Stomach (tissue), 9 donors: ENCODE measurements around the gene SMCO2. TPM values are rescaled to one million over a fixed set of nuclear protein-coding genes. Genes with fewer than 3 reads are reported as not detected.

ENCODE experiments used
- DNase-seq, 2 donors: peaks; one replicate each; pipeline versions ENCODE4 v3.0.0 to v3.0.0-alpha.2; 2013 to 2019
- H3K27ac ChIP-seq, 5 donors: fragments of 200-600 bp in 4 of 5; sonication (generic) in 4 of 5; one replicate each; pipeline ENCODE4 v1.5.1; 2013 to 2019; ENCODE audit warnings: mild to moderate bottlenecking in 1 of 5, moderate library complexity in 1 of 5
- H3K27me3 ChIP-seq, 3 donors: fragments of 200-600 bp; sonication (generic); one replicate each; pipeline ENCODE4 v1.5.1; 2017 to 2019; ENCODE audit warnings: mixed run types in 1 of 3
- H3K36me3 ChIP-seq, 4 donors: fragments of 200-600 bp; sonication (generic); 1 replicate in 3 of 4; 2 replicates in 1 of 4; pipeline ENCODE4 v1.5.1; 2016 to 2019
- H3K4me1 ChIP-seq, 4 donors: fragments of 200-600 bp; sonication (generic); one replicate each; pipeline ENCODE4 v1.5.1; 2016 to 2019
- H3K4me3 ChIP-seq, 4 donors: fragments of 200-600 bp; sonication (generic) in 3 of 4; one replicate each; pipeline ENCODE4 v1.5.1; 2016 to 2019; ENCODE audit warnings: mild to moderate bottlenecking in 1 of 4
- H3K9me3 ChIP-seq, 4 donors: fragments of 200-600 bp; sonication (generic); one replicate each; pipeline ENCODE4 v1.5.1; 2016 to 2019
- CTCF ChIP-seq, 7 experiments: fragments of 450-650 bp in 4 of 7; fragments of 200-600 bp in 3 of 7; sonication (generic) in 3 of 7; IDR thresholded peaks; one replicate each; pipeline ENCODE4 v1.5.1; 2016 to 2019; ENCODE audit warnings: antibody characterized with exemption in 7 of 7, control low read depth in 2 of 7, mild to moderate bottlenecking in 1 of 7
- EP300 ChIP-seq: sonication (generic); formaldehyde crosslinking; IDR thresholded peaks from one replicate; pipeline ENCODE4 v1.6.1; 2017; ENCODE audit warnings: antibody characterized with exemption
- POLR2A ChIP-seq, 4 donors: fragments of 450-650 bp; IDR thresholded peaks; one replicate each; pipeline ENCODE4 v1.6.1; 2016; ENCODE audit warnings: antibody characterized with exemption in 4 of 4, control low read depth in 2 of 4, mild to moderate bottlenecking in 1 of 4, moderate library complexity in 1 of 4
- POLR2AphosphoS5 ChIP-seq, 3 donors: sonication (generic); formaldehyde crosslinking; IDR thresholded peaks; one replicate each; pipeline ENCODE4 v1.6.1; 2016; ENCODE audit warnings: antibody characterized with exemption in 3 of 3
- WGBS, 5 donors: extraction: QIAGEN DNeasy Blood & Tissue Kit in 3 of 5; methylation state at CpG; one replicate each; pipeline versions ENCODE4 v1.1.5 to v1.1.7; 2013 to 2018; 5-methylcytosine and 5-hydroxymethylcytosine counted together
- intact Hi-C: fragments of 100-400 bp; cut with DNase I; formaldehyde crosslinking; loops from one replicate; pipeline ENCODE4 v1.15.1; 2023; ENCODE audit warnings: low total_unique reads
- polyA plus RNA-seq, 3 donors: library from polyadenylated mRNA; stranded (reverse); fragments of 200-250 nt; gene quantifications; one replicate each; pipeline ENCODE4 v1.2.3, GENCODE V29; 2013
- total RNA-seq, 5 donors: library from RNA; depleted of rRNA; stranded (reverse); fragments of >200 nt; gene quantifications; one replicate each; pipeline versions ENCODE4 v1.1.0 to v1.2.3, GENCODE V29; 2014 to 2016
- donor health status: healthy with polysubstance abuse.
- donor health status: Bipolar disorder and iron deficiency.
- donor health status: healthy.

The SMCO2 gene
- total and polyA plus RNA-seq, 8 donors = 1.2 to 2.5 TPM; not detected in 6

GRCh38 chr12:27486961-27487360 is 40.4 kb downstream of the SMCO2 start:
- intact Hi-C loops = no loop called here
- H3K4me3 ChIP-seq = no peak overlapping the region
- no peaks in the 10 kb centered on the region for H3K36me3 ChIP-seq
- DNase-seq = no peak
- TF ChIP-seq POLR2A (IDR thresholded peaks at IDR 0.05) = no peak
- TF ChIP-seq POLR2AphosphoS5 (IDR thresholded peaks at IDR 0.05) = no peak
- TF ChIP-seq EP300 = no peak
- TF ChIP-seq CTCF (IDR thresholded peaks at IDR 0.05) = no peak
- H3K27ac ChIP-seq = no peak overlapping the region
- H3K27me3 ChIP-seq = no peaks in the 10 kb centered on the region
- no peaks in the 10 kb centered on the region for H3K9me3 ChIP-seq
- H3K4me1 ChIP-seq = no peaks in the 10 kb centered on the region

- Histone ChIP-seq H3K36me3 (no peaks in the 10 kb centered on the region), H3K4me3 (no peak overlapping the region), H3K27ac (no peak overlapping the region), H3K9me3 (no peaks in the 10 kb centered on the region), H3K27me3 (no peaks in the 10 kb centered on the region), H3K4me1 (no peaks in the 10 kb centered on the region)
- 71 to 90% (median 80%) methylated on average over 5 of the region's 5 CpGs for WGBS, 5 donors
- intact Hi-C loops = no loop called here
- no peak for DNase-seq
- TF ChIP-seq CTCF (IDR thresholded peaks at IDR 0.05) (no peak), EP300 (no peak), POLR2A (IDR thresholded peaks at IDR 0.05) (no peak), POLR2AphosphoS5 (IDR thresholded peaks at IDR 0.05) (no peak)
Measured at GRCh38 chr12:27488479-27488878, 41.9 kb downstream of the SMCO2 start.

- intact Hi-C loops = no loop called here
- WGBS, 5 donors = 81 to 92% (median 86%) methylated on average over 2 of the region's 2 CpGs
- TF ChIP-seq POLR2AphosphoS5 (IDR thresholded peaks at IDR 0.05) (no peak), CTCF (IDR thresholded peaks at IDR 0.05) (no peak), EP300 (no peak), POLR2A (IDR thresholded peaks at IDR 0.05) (no peak)
- Histone ChIP-seq H3K4me1 (no peaks in the 10 kb centered on the region), H3K9me3 (no peaks in the 10 kb centered on the region), H3K4me3 (no peak overlapping the region), H3K27me3 (no peaks in the 10 kb centered on the region), H3K27ac (no peak overlapping the region), H3K36me3 (no peaks in the 10 kb centered on the region)
- DNase-seq = no peak
Measured at GRCh38 chr12:27491226-27491625, 44.7 kb downstream of the SMCO2 start.

- Histone ChIP-seq H3K4me3 (no peak overlapping the region), H3K9me3 (no peaks in the 10 kb centered on the region), H3K4me1 (no peaks in the 10 kb centered on the region), H3K36me3 (no peaks in the 10 kb centered on the region), H3K27me3 (no peaks in the 10 kb centered on the region), H3K27ac (no peak overlapping the region)
- 70 to 80% (median 74%) methylated on average over 6 of the region's 6 CpGs for WGBS, 5 donors
- no peak for DNase-seq
- TF ChIP-seq POLR2A (IDR thresholded peaks at IDR 0.05) (no peak), EP300 (no peak)
- intact Hi-C loops = no loop called here
Measured at GRCh38 chr12:27493260-27493940, 46.9 kb downstream of the SMCO2 start.

GRCh38 chr12:27497446-27497845 is 50.9 kb downstream of the SMCO2 start:
- Histone ChIP-seq H3K4me3 (no peak overlapping the region), H3K27ac (no peak overlapping the region), H3K9me3 (no peaks in the 10 kb centered on the region), H3K27me3 (no peaks in the 10 kb centered on the region), H3K36me3 (no peaks in the 10 kb centered on the region), H3K4me1 (no peaks in the 10 kb centered on the region)
- 79 to 88% (median 83%) methylated on average over 3 of the region's 3 CpGs for WGBS, 5 donors
- no peak for DNase-seq
- no peak for TF ChIP-seq POLR2A (IDR thresholded peaks at IDR 0.05)
- TF ChIP-seq CTCF (IDR thresholded peaks at IDR 0.05) = no peak
- TF ChIP-seq POLR2AphosphoS5 (IDR thresholded peaks at IDR 0.05) = no peak
- no peak for TF ChIP-seq EP300
- intact Hi-C loops = no loop called here
